Measurements from ENCODE around the gene ITK. TPM values are rescaled to one million over a fixed set of nuclear protein-coding genes. Genes with fewer than 3 reads are reported as not detected.

ITK gene
- total and polyA plus RNA-seq, 2 of the 8 experiments (the other 6 are each of a cell fraction or from before 2014, with no cell fraction given), result 0.05 TPM; not detected in 1

DNA sequence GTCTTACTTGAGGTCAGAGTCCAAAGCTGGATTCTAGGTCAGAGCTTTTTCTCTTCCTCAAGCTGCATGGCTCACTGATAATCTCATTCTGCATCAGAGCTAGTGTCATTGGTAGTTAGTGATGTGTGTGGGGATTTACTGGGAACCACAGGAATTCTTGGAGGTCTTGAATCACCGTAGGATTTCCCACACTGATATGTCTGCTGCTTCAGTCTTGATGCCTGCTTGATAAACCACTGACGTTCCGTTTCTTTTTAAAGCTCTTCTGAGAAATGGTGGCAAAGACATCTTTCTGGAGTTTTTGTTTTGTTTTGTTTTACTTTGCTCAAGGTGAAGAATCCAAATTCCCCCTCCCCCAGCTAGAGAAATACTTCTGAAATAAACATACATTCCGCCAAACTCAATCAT is 13.4 kb upstream of the ITK start (continued):
- TF ChIP-seq, protein P1, sequence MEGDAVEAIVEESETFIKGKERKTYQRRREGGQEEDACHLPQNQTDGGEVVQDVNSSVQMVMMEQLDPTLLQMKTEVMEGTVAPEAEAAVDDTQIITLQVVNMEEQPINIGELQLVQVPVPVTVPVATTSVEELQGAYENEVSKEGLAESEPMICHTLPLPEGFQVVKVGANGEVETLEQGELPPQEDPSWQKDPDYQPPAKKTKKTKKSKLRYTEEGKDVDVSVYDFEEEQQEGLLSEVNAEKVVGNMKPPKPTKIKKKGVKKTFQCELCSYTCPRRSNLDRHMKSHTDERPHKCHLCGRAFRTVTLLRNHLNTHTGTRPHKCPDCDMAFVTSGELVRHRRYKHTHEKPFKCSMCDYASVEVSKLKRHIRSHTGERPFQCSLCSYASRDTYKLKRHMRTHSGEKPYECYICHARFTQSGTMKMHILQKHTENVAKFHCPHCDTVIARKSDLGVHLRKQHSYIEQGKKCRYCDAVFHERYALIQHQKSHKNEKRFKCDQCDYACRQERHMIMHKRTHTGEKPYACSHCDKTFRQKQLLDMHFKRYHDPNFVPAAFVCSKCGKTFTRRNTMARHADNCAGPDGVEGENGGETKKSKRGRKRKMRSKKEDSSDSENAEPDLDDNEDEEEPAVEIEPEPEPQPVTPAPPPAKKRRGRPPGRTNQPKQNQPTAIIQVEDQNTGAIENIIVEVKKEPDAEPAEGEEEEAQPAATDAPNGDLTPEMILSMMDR (IDR thresholded peaks at IDR 0.05; ENCODE audit: control extremely low read depth in 1 of 3, insufficient read depth in 1 of 3, low read depth in 1 of 3, low read length in 3 of 3), result no peak
- TF ChIP-seq TEAD4 (IDR thresholded peaks at IDR 0.05; ENCODE audit: low read depth, low read length) (no peak), POU5F1 (IDR thresholded peaks at IDR 0.05; ENCODE audit: low read depth, low read length) (no peak), TCF12 (IDR thresholded peaks at IDR 0.05; ENCODE audit: low read depth, low read length) (no peak), EP300 (IDR thresholded peaks at IDR 0.05; ENCODE audit: borderline replicate concordance in 1 of 2, low read depth in 2 of 2, low read length in 2 of 2) (no peak)

Measured in H1 (cell line).